Ishikawa (cell line): ENCODE measurements around the gene FCER1G.

Experiments used
- CEBPB ChIP-seq: IDR thresholded peaks from 2 replicates; pipeline ENCODE4 v1.6.1; 2012
- CREB1 ChIP-seq: IDR thresholded peaks from 2 replicates; pipeline ENCODE4 v1.6.1; 2012; ENCODE audit warnings: low read depth
- EGR1 ChIP-seq: IDR thresholded peaks from 2 replicates; pipeline ENCODE4 v1.6.1; 2012
- EP300 ChIP-seq: IDR thresholded peaks from 2 replicates; pipeline ENCODE4 v1.6.1; 2012; ENCODE audit warnings: borderline replicate concordance
- FOXM1 ChIP-seq: IDR thresholded peaks from 2 replicates; pipeline ENCODE4 v1.6.1; 2012; ENCODE audit warnings: low read depth, borderline replicate concordance
- MAX ChIP-seq: IDR thresholded peaks from 2 replicates; pipeline ENCODE4 v1.6.1; 2012
- NFIC ChIP-seq: IDR thresholded peaks from 2 replicates; pipeline ENCODE4 v1.6.1; 2012
- RAD21 ChIP-seq: IDR thresholded peaks from 2 replicates; pipeline ENCODE4 v1.6.1; 2012; ENCODE audit warnings: low read depth
- REST ChIP-seq: IDR thresholded peaks from 2 replicates; pipeline ENCODE4 v1.6.1; 2012; ENCODE audit warnings: low read depth, mild to moderate bottlenecking
- TAF1 ChIP-seq: IDR thresholded peaks from 2 replicates; pipeline ENCODE4 v1.6.1; 2012; ENCODE audit warnings: low read depth, mild to moderate bottlenecking
- TCF12 ChIP-seq: IDR thresholded peaks from 2 replicates; pipeline ENCODE4 v1.6.1; 2012; ENCODE audit warnings: low read depth
- TEAD4 ChIP-seq: IDR thresholded peaks from 2 replicates; pipeline ENCODE4 v1.6.1; 2012
- USF1 ChIP-seq: IDR thresholded peaks from 2 replicates; pipeline ENCODE4 v1.6.1; 2012

GRCh38 chr1:161206411-161207140 lies 8.5 kb upstream of the FCER1G start:
- TF ChIP-seq RAD21 (no peak), TAF1 (no peak), REST (no peak), EP300 (no peak), MAX (no peak), TCF12 (no peak), CEBPB (no peak), TEAD4 (no peak), EGR1 (no peak), CREB1 (no peak), NFIC (no peak), USF1 (no peak), FOXM1 (no peak)
